K562 treated with DMSO at 1 percent for 4 hours (cell line): Measurements from ENCODE around the gene JAM2. TPM values are rescaled to one million over a fixed set of nuclear protein-coding genes. Genes with fewer than 3 reads are reported as not detected.

Experiments
- total RNA-seq: library from RNA; unstranded; fragments of 300-600 nt; gene quantifications from 2 replicates; pipeline ENCODE4 v1.2.3, GENCODE V29; 2022; ENCODE audit not compliant: insufficient read depth

JAM2 gene
- 0.22 TPM in 1 of 2 replicates, not detected in the other for total RNA-seq

GRCh38 chr21:25638660-25639550 is at the start of gene JAM2:
Gene JAM2 (plus strand): TSS chr21:25639258. CDS start chr21:25639822, 564 bp downstream.

GRCh38 chr21:25607151-25608043 is 31.7 kb upstream of the JAM2 start, which contains the start of gene MRPL39:
Gene MRPL39 (minus strand): TSS chr21:25607481. CDS start chr21:25607475, 6 bp downstream.

GRCh38 chr21:25734904-25735645 is 96.0 kb downstream of the JAM2 start, which contains the start of the genes ATP5PF and GABPA:
Gene ATP5PF (minus strand): TSS chr21:25734904. CDS start chr21:25729794, 5,110 bp downstream.
Gene GABPA (plus strand): TSS chr21:25734972. CDS start chr21:25741599, 6,627 bp downstream.

Other genes starting within 250 kb of the JAM2 start
- 38.3 and 44.7 TPM in 2 replicates for gene MRPL39, start 31.8 kb upstream of the JAM2 start, total RNA-seq
- 160 and 194 TPM in 2 replicates for gene ATP5PF, start 95.6 kb downstream of the JAM2 start, total RNA-seq
- 10.8 and 13.2 TPM in 2 replicates for gene GABPA, start 95.7 kb downstream of the JAM2 start, total RNA-seq